HepG2 (cell line): ENCODE measurements around the gene SMOC1. TPM values are rescaled to one million over a fixed set of nuclear protein-coding genes. Genes with fewer than 3 reads are reported as not detected.

Experiments
- ATAC-seq: fragments of 200-7000 bp; cut with Tn5 transposase; 3 replicates; pipeline ENCODE4 v1.9.1; 2020; ENCODE audit warnings: mild to moderate bottlenecking, moderate library complexity
- BruUV-seq: library from RNA; stranded (reverse); fragments of 400-500 nt; replicated peaks from 2 replicates; lab custom pipeline; 2021; lab: Mats Ljungman, UMichigan
- CTCF ChIA-PET: fragments of 300-600 bp; formaldehyde crosslinking; extraction: SDS; loops from one replicate; lab custom pipeline; 2021; ENCODE audit warnings: low total read pairs, inconsistent platforms, low intra/inter-chr PET ratio; lab: Yijun Ruan, JAX
- POLR2A ChIA-PET: fragments of 350-600 bp; sonication (Branson Sonifier 250); formaldehyde crosslinking; loops from one replicate; lab custom pipeline; 2020; ENCODE audit warnings: antibody characterized with exemption, inconsistent platforms; lab: Yijun Ruan, JAX
- DNase-seq: peaks from one replicate; pipeline ENCODE4 v3.0.0-alpha.2; 2015; ENCODE audit warnings: low spot score
- FAIRE-seq: peaks from 3 replicates; lab custom pipeline; 2011; peaks lifted over from hg19 to GRCh38; lab: Jason Lieb, UNC
- H2AFZ ChIP-seq: one replicate; pipeline ENCODE4 v1.6.1; 2011; ENCODE audit warnings: low read length, inconsistent platforms
- H3K27ac ChIP-seq: fragments of 300-600 bp; 3 replicates; pipeline ENCODE4 v1.8.0; 2011; ENCODE audit warnings: mixed run types, mild to moderate bottlenecking, mixed read lengths, low read length, inconsistent platforms; ENCODE audit not compliant: insufficient read depth; ENCODE audit errors: extremely low read length
- H3K27me3 ChIP-seq, 2 experiments: fragments of 200-600 bp in 1 of 2; 2 replicates in 1 of 2; 3 replicates in 1 of 2; pipeline versions ENCODE4 v1.6.0 to v1.8.0; 2011; ENCODE audit warnings: low read length in 2 of 2, mild to moderate bottlenecking in 2 of 2, moderate library complexity in 2 of 2, inconsistent platforms in 1 of 2; ENCODE audit not compliant: insufficient read depth in 2 of 2, control insufficient read depth in 1 of 2
- H3K36me3 ChIP-seq, 2 experiments: fragments of 200-600 bp in 1 of 2; replicated peaks in 1 of 2; 2 replicates in 1 of 2; 3 replicates in 1 of 2; pipeline versions ENCODE4 v1.5.1 to v1.8.0; 2011; ENCODE audit warnings: low read length in 2 of 2, inconsistent platforms in 1 of 2; ENCODE audit not compliant: insufficient read depth in 2 of 2, control insufficient read depth in 1 of 2
- H3K4me1 ChIP-seq: 2 replicates; pipeline ENCODE4 v1.5.1; 2012; ENCODE audit warnings: low read length, inconsistent platforms; ENCODE audit not compliant: insufficient read depth
- H3K4me2 ChIP-seq: 2 replicates; pipeline ENCODE4 v1.6.0; 2011; ENCODE audit warnings: low read depth, low read length, inconsistent platforms
- H3K4me3 ChIP-seq, 3 experiments: fragments of 200-600 bp in 1 of 3; sonication (generic), shearing (Covaris generic) in 1 of 3; replicated peaks in 1 of 3; 2 replicates each; pipeline ENCODE4 v1.5.1; 2011 to 2016; ENCODE audit warnings: low read length in 3 of 3, inconsistent platforms in 2 of 3, low read depth in 2 of 3, mild to moderate bottlenecking in 2 of 3, control low read depth in 1 of 3, mixed read lengths in 1 of 3; ENCODE audit not compliant: insufficient read depth in 1 of 3
- H3K79me2 ChIP-seq: one replicate; pipeline ENCODE4 v1.6.1; 2011; ENCODE audit warnings: low read length, inconsistent platforms; ENCODE audit not compliant: insufficient read depth
- H3K9ac ChIP-seq: 2 replicates; pipeline ENCODE4 v1.6.0; 2011; ENCODE audit warnings: mild to moderate bottlenecking, low read depth, low read length, inconsistent platforms; ENCODE audit not compliant: insufficient read depth
- H3K9me3 ChIP-seq: 2 replicates; pipeline ENCODE4 v1.5.1; 2012; ENCODE audit warnings: mild to moderate bottlenecking, low read length
- H4K20me1 ChIP-seq: 2 replicates; pipeline ENCODE4 v1.6.0; 2011; ENCODE audit warnings: inconsistent platforms, mild to moderate bottlenecking, low read length, moderate library complexity; ENCODE audit not compliant: insufficient read depth
- GATAD2A ChIP-seq: IDR thresholded peaks from 2 replicates; pipeline ENCODE4 v1.6.1; 2016
- GZF1 ChIP-seq: sonication (generic); formaldehyde crosslinking; IDR thresholded peaks from 2 replicates; pipeline ENCODE4 v1.5.1; 2020; ENCODE audit warnings: mild to moderate bottlenecking, missing genetic modification reagents
- ZNF383 ChIP-seq: sonication (generic); formaldehyde crosslinking; IDR thresholded peaks from 2 replicates; pipeline ENCODE4 v1.4.0; 2020; ENCODE audit warnings: missing genetic modification reagents, mild to moderate bottlenecking, borderline replicate concordance
- ZNF629 ChIP-seq: sonication (generic); formaldehyde crosslinking; conservative IDR thresholded peaks from 2 replicates; pipeline ENCODE4 v1.5.0; 2020; ENCODE audit warnings: missing genetic modification reagents
- ZNF720 ChIP-seq: sonication (generic); formaldehyde crosslinking; IDR thresholded peaks from 2 replicates; pipeline ENCODE4 v1.4.0; 2020; ENCODE audit warnings: missing genetic modification reagents
- ZNF782 ChIP-seq: sonication (generic); formaldehyde crosslinking; IDR thresholded peaks from 2 replicates; pipeline ENCODE4 v1.4.0; 2020; ENCODE audit warnings: missing genetic modification reagents, mild to moderate bottlenecking, borderline replicate concordance
- WGBS: methylation state at CpG from one replicate; pipeline ENCODE4 v1.1.6; 2017; ENCODE audit warnings: low lambda C conversion rate; 5-methylcytosine and 5-hydroxymethylcytosine counted together
- in situ Hi-C: cut with HindIII; loops from 2 replicates; pipeline ENCODE4 v1.10.0; 2017; ENCODE audit warnings: low pct_unique_long_range_greater_than_20kb; ENCODE audit not compliant: extremely low pct_ligation_motif_present
- intact Hi-C: fragments of 100-400 bp; cut with micrococcal nuclease; formaldehyde crosslinking; loops from one replicate; pipeline ENCODE4 v1.10.0; 2022; ENCODE audit not compliant: unreplicated experiment
- polyA plus RNA-seq, 8 experiments: library from polyadenylated mRNA; depleted of rRNA in 3 of 8; stranded (reverse) in 7 of 8; unstranded in 1 of 8; fragments of >200 nt; fragmentation: Illumina TruSeq in 4 of 8; extraction: Trizol in 4 of 8; gene quantifications; 2 replicates each; pipeline versions ENCODE4 v1.2.1 to v1.2.3, GENCODE V29; 2011 to 2016; ENCODE audit warnings: low read depth in 4 of 8, missing spikeins in 1 of 8, mixed read lengths in 1 of 8; ENCODE audit not compliant: insufficient read depth in 1 of 8
- total RNA-seq, 5 experiments: library from RNA; depleted of rRNA; stranded (reverse); fragments of >200 nt; fragmentation: Illumina TruSeq; extraction: Trizol; gene quantifications; 2 replicates each; pipeline ENCODE4 v1.2.3, GENCODE V29; 2016; ENCODE audit warnings: low read depth in 1 of 5
- TF ChIP-seq, protein P1 (sequence below): sonication (generic); formaldehyde crosslinking; IDR thresholded peaks from 2 replicates; pipeline ENCODE4 v1.8.0; 2022; ENCODE audit warnings: mild to moderate bottlenecking, missing genetic modification reagents, moderate library complexity
- TF ChIP-seq, protein P2 (sequence below): sonication (generic); formaldehyde crosslinking; IDR thresholded peaks from 2 replicates; pipeline ENCODE4 v1.5.0; 2020; ENCODE audit warnings: mild to moderate bottlenecking, missing genetic modification reagents, moderate library complexity
- TF ChIP-seq, protein P3 (sequence below): sonication (generic); formaldehyde crosslinking; IDR thresholded peaks from 2 replicates; pipeline ENCODE4 v1.5.0; 2020; ENCODE audit warnings: mild to moderate bottlenecking, missing genetic modification reagents, borderline replicate concordance

Gene SMOC1
- total and polyA plus RNA-seq, 2 of the 13 experiments (the other 11 are each of a cell fraction or from before 2014, with no cell fraction given), result 17.8 to 35.6 TPM

DNA sequence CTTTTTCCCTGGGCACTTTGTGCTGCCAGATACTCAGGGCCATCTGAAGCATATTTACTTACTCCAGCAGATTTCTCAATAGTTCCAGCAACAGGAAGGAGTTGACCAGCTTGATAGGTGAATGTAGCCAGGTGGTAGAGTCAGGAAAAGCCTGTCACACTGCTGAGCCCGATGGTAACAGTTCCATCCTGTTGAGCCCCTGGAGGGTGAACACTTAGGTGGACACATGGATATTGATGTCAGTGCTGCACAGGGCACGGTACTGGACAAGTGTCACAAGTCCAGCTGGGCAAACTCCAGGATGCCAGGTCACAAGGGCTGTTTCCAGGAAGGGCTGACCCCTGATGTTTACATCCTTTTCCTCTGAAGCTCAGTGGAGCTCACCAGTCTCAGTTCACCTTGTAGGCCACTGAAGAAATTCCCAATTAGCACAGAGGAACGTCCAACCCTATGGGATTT, 2.3 kb upstream of the SMOC1 start (continued):
- TF ChIP-seq, protein P1, sequence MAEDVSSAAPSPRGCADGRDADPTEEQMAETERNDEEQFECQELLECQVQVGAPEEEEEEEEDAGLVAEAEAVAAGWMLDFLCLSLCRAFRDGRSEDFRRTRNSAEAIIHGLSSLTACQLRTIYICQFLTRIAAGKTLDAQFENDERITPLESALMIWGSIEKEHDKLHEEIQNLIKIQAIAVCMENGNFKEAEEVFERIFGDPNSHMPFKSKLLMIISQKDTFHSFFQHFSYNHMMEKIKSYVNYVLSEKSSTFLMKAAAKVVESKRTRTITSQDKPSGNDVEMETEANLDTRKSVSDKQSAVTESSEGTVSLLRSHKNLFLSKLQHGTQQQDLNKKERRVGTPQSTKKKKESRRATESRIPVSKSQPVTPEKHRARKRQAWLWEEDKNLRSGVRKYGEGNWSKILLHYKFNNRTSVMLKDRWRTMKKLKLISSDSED (CRISPR knock-in tag), result no peak
- TF ChIP-seq GATAD2A (CRISPR knock-in tag), result peak; percentile 77
- TF ChIP-seq ZNF383 (CRISPR knock-in tag), result no peak
- TF ChIP-seq, all 625 proteins: peak for 137

DNA sequence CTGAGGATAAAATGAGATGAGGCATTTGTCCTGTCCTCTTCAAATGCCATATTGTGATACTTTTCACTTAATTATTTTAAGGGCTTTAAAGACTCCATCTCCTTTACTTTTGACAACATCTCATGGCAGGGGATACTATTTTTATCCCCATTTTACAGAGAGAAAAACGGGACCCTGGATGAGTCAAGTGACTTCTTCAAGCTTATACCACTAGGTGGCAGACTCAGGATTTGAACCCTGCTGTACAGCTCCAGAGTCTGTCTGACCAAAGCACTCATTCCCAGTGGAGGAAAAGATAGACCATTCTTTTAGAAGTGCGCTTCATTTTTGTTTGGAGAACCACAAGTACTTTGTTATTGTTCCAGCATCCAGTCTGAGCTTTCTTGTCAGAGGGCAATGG, 1.7 kb upstream of the SMOC1 start:
- Histone ChIP-seq H3K4me2 (peak overlapping the region; percentile 75), H4K20me1 (no peaks in the 10 kb centered on the region; the same call in none of the 2 replicates), H3K36me3 (no peaks in the 10 kb centered on the region), H3K9me3 (no peaks in the 10 kb centered on the region), H3K79me2 (peaks cover 30% of the 10 kb centered on the region), H3K27me3 (no peaks in the 10 kb centered on the region; a peak in 1 of 5 replicates), H3K9ac (no peak overlapping the region; the same call in 1 of the 2 replicates), H2AFZ (no peak overlapping the region), H3K4me3 (peak overlapping the region in 1 of 3 experiments; percentile 41; a peak in 2 of 6 replicates), H3K27ac (peak overlapping the region; percentile 9), H3K4me1 (peaks cover 70% of the 10 kb centered on the region)
- DNase-seq (no peak), FAIRE-seq (peak; percentile 55), ATAC-seq (no peak)
- no TSS peak for BruUV-seq
- WGBS, result 10% methylated on average over 2 of the region's 2 CpGs
- CTCF ChIA-PET, result no interaction called here
- intact Hi-C loops (loop anchor here (2.0 kb wide), 2 partner anchors 59 to 135 kb away; no protein-coding TSS in a partner anchor), in situ Hi-C loops (no loop called here)
- POLR2A ChIA-PET, result interaction anchor here (1.0 to 4.1 kb wide), 9 partner anchors 10 to 151 kb away, joined by 3 to 148 read pairs (median 3); partner anchors contain the start of gene SRSF5
- TF ChIP-seq, protein P2, sequence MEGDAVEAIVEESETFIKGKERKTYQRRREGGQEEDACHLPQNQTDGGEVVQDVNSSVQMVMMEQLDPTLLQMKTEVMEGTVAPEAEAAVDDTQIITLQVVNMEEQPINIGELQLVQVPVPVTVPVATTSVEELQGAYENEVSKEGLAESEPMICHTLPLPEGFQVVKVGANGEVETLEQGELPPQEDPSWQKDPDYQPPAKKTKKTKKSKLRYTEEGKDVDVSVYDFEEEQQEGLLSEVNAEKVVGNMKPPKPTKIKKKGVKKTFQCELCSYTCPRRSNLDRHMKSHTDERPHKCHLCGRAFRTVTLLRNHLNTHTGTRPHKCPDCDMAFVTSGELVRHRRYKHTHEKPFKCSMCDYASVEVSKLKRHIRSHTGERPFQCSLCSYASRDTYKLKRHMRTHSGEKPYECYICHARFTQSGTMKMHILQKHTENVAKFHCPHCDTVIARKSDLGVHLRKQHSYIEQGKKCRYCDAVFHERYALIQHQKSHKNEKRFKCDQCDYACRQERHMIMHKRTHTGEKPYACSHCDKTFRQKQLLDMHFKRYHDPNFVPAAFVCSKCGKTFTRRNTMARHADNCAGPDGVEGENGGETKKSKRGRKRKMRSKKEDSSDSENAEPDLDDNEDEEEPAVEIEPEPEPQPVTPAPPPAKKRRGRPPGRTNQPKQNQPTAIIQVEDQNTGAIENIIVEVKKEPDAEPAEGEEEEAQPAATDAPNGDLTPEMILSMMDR, result peak; percentile 55
- TF ChIP-seq GZF1 (no peak), ZNF629 (CRISPR knock-in tag) (peak; percentile 90), ZNF720 (no peak), ZNF782 (CRISPR knock-in tag) (no peak)
- TF ChIP-seq, protein P3, sequence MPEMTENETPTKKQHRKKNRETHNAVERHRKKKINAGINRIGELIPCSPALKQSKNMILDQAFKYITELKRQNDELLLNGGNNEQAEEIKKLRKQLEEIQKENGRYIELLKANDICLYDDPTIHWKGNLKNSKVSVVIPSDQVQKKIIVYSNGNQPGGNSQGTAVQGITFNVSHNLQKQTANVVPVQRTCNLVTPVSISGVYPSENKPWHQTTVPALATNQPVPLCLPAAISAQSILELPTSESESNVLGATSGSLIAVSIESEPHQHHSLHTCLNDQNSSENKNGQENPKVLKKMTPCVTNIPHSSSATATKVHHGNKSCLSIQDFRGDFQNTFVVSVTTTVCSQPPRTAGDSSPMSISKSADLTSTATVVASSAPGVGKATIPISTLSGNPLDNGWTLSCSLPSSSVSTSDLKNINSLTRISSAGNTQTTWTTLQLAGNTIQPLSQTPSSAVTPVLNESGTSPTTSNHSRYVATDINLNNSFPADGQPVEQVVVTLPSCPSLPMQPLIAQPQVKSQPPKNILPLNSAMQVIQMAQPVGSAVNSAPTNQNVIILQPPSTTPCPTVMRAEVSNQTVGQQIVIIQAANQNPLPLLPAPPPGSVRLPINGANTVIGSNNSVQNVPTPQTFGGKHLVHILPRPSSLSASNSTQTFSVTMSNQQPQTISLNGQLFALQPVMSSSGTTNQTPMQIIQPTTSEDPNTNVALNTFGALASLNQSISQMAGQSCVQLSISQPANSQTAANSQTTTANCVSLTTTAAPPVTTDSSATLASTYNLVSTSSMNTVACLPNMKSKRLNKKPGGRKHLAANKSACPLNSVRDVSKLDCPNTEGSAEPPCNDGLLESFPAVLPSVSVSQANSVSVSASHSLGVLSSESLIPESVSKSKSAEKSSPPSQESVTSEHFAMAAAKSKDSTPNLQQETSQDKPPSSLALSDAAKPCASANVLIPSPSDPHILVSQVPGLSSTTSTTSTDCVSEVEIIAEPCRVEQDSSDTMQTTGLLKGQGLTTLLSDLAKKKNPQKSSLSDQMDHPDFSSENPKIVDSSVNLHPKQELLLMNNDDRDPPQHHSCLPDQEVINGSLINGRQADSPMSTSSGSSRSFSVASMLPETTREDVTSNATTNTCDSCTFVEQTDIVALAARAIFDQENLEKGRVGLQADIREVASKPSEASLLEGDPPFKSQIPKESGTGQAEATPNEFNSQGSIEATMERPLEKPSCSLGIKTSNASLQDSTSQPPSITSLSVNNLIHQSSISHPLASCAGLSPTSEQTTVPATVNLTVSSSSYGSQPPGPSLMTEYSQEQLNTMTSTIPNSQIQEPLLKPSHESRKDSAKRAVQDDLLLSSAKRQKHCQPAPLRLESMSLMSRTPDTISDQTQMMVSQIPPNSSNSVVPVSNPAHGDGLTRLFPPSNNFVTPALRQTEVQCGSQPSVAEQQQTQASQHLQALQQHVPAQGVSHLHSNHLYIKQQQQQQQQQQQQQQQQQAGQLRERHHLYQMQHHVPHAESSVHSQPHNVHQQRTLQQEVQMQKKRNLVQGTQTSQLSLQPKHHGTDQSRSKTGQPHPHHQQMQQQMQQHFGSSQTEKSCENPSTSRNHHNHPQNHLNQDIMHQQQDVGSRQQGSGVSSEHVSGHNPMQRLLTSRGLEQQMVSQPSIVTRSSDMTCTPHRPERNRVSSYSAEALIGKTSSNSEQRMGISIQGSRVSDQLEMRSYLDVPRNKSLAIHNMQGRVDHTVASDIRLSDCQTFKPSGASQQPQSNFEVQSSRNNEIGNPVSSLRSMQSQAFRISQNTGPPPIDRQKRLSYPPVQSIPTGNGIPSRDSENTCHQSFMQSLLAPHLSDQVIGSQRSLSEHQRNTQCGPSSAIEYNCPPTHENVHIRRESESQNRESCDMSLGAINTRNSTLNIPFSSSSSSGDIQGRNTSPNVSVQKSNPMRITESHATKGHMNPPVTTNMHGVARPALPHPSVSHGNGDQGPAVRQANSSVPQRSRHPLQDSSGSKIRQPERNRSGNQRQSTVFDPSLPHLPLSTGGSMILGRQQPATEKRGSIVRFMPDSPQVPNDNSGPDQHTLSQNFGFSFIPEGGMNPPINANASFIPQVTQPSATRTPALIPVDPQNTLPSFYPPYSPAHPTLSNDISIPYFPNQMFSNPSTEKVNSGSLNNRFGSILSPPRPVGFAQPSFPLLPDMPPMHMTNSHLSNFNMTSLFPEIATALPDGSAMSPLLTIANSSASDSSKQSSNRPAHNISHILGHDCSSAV (CRISPR knock-in tag), result no peak
